K562 (cell line): Measurements from ENCODE around the gene CENPP. TPM values are rescaled to one million over a fixed set of nuclear protein-coding genes. Genes with fewer than 3 reads are reported as not detected.

Experiments used
- ATAC-seq: fragments of 200-7000 bp; cut with Tn5 transposase; 3 replicates; pipeline ENCODE4 v1.9.1; 2020; ENCODE audit warnings: moderate library complexity
- BruUV-seq: library from RNA; stranded (reverse); fragments of 400-500 nt; replicated peaks from 2 replicates; lab custom pipeline; 2021; lab: Mats Ljungman, UMichigan
- CTCF ChIA-PET: fragments of 300-600 bp; formaldehyde crosslinking; extraction: SDS; loops from one replicate; lab custom pipeline; 2021; ENCODE audit warnings: low intra/inter-chr PET ratio; lab: Yijun Ruan, JAX
- POLR2A ChIA-PET: fragments of 300-600, 350-650 bp; sonication (Branson Sonifier 250); formaldehyde crosslinking; extraction: SDS; loops from one replicate; lab custom pipeline; 2021; ENCODE audit warnings: antibody characterized with exemption, inconsistent platforms; lab: Yijun Ruan, JAX
- DNase-seq, 4 experiments: peaks; one replicate each; pipeline versions ENCODE4 v3.0.0 to v3.0.0-alpha.2; 2011 to 2018; ENCODE audit warnings: low spot score in 3 of 4, mixed read lengths in 3 of 4; ENCODE audit errors: extremely low read depth in 1 of 4
- FAIRE-seq: peaks from 2 replicates; lab custom pipeline; 2011; peaks lifted over from hg19 to GRCh38; lab: Jason Lieb, UNC
- H2AFZ ChIP-seq: 2 replicates; pipeline ENCODE4 v1.6.0; 2011; ENCODE audit warnings: low read depth, low read length, control low read depth, inconsistent platforms
- H3K27ac ChIP-seq: fragments of 200-600 bp; 3 replicates; pipeline ENCODE4 v1.8.0; 2011; ENCODE audit warnings: low read depth, mild to moderate bottlenecking, control low read depth, inconsistent platforms, low read length, moderate library complexity, mixed read lengths; ENCODE audit errors: extremely low read depth
- H3K27me3 ChIP-seq, 2 experiments: fragments of 300-600 bp in 1 of 2; 2 replicates in 1 of 2; 3 replicates in 1 of 2; pipeline versions ENCODE4 v1.6.0 to v1.8.0; 2011; ENCODE audit warnings: inconsistent platforms in 2 of 2, low read length in 2 of 2, mild to moderate bottlenecking in 1 of 2, mixed read lengths in 1 of 2, moderate library complexity in 1 of 2; ENCODE audit not compliant: control insufficient read depth in 2 of 2, insufficient read depth in 2 of 2
- H3K36me3 ChIP-seq: fragments of 300-600 bp; 3 replicates; pipeline ENCODE4 v1.8.0; 2011; ENCODE audit warnings: mild to moderate bottlenecking, low read length, inconsistent platforms; ENCODE audit not compliant: control insufficient read depth, insufficient read depth
- H3K4me1 ChIP-seq, 2 experiments: fragments of 200-600 bp in 1 of 2; replicated peaks in 1 of 2; 2 replicates in 1 of 2; 3 replicates in 1 of 2; pipeline versions ENCODE4 v1.5.1 to v1.8.0; 2011; ENCODE audit warnings: inconsistent platforms in 2 of 2, low read length in 2 of 2, mild to moderate bottlenecking in 1 of 2, mixed read lengths in 1 of 2, moderate library complexity in 1 of 2; ENCODE audit not compliant: control insufficient read depth in 2 of 2, insufficient read depth in 2 of 2
- H3K4me2 ChIP-seq: 2 replicates; pipeline ENCODE4 v1.6.1; 2011; ENCODE audit warnings: low read length, control low read depth, inconsistent platforms, mixed read lengths; ENCODE audit not compliant: insufficient read depth
- H3K4me3 ChIP-seq: fragments of 200-600 bp; sonication (generic), shearing (Covaris generic); 2 replicates; pipeline ENCODE4 v1.5.1; 2016; ENCODE audit warnings: control low read depth, inconsistent platforms
- H3K79me2 ChIP-seq: fragments of 200-600 bp; 3 replicates; pipeline ENCODE4 v1.8.0; 2011; ENCODE audit warnings: low read length, inconsistent platforms; ENCODE audit not compliant: control insufficient read depth, insufficient read depth
- H3K9ac ChIP-seq, 2 experiments: 2 replicates each; pipeline versions ENCODE4 v1.6.0 to v1.6.1; 2011; ENCODE audit warnings: low read depth in 2 of 2, low read length in 2 of 2, control low read depth in 1 of 2, inconsistent platforms in 1 of 2, mild to moderate bottlenecking in 1 of 2, mixed read lengths in 1 of 2; ENCODE audit not compliant: insufficient read depth in 1 of 2
- H3K9me1 ChIP-seq: one replicate; pipeline ENCODE4 v1.6.0; 2011; ENCODE audit warnings: inconsistent platforms, mild to moderate bottlenecking, low read length, moderate library complexity; ENCODE audit not compliant: control insufficient read depth, insufficient read depth
- H3K9me3 ChIP-seq: replicated peaks from 2 replicates; pipeline ENCODE4 v1.5.1; 2011; ENCODE audit warnings: low read depth, low read length, inconsistent platforms; ENCODE audit not compliant: control insufficient read depth, insufficient read depth
- H4K20me1 ChIP-seq: replicated peaks from 2 replicates; pipeline ENCODE4 v1.6.1; 2011; ENCODE audit warnings: low read length, inconsistent platforms, mixed read lengths; ENCODE audit not compliant: control insufficient read depth, insufficient read depth
- FOXK2 ChIP-seq, 2 experiments: fragments of 450-650 bp; IDR thresholded peaks in 1 of 2; conservative IDR thresholded peaks in 1 of 2; 2 replicates each; pipeline ENCODE4 v1.6.1; 2016; ENCODE audit warnings: low read depth in 2 of 2, mild to moderate bottlenecking in 1 of 2
- HDGF ChIP-seq: fragments of 450-650 bp; IDR thresholded peaks from 2 replicates; pipeline ENCODE4 v1.6.1; 2016
- MAFF ChIP-seq: IDR thresholded peaks from 2 replicates; pipeline ENCODE4 v1.6.1; 2012; ENCODE audit warnings: low read length, improper control_type of control experiment
- MCM2 ChIP-seq: fragments of 450-650 bp; IDR thresholded peaks from 2 replicates; pipeline ENCODE4 v1.6.1; 2017; ENCODE audit warnings: low read depth, mild to moderate bottlenecking
- MEF2D ChIP-seq: conservative IDR thresholded peaks from 2 replicates; pipeline ENCODE4 v1.6.1; 2016; ENCODE audit warnings: low read depth, missing genetic modification characterization, missing compliant biosample characterization
- RBBP5 ChIP-seq: fragments of 200-600 bp; sonication (generic); IDR thresholded peaks from 2 replicates; pipeline ENCODE4 v1.6.1; 2012; ENCODE audit warnings: borderline replicate concordance, mild to moderate bottlenecking, low read length, control low read depth, inconsistent platforms; ENCODE audit not compliant: insufficient read depth, poor library complexity, severe bottlenecking
- RHOXF2B ChIP-seq: fragments of 250-450 bp; sonication (Bioruptor Pico); conservative IDR thresholded peaks from 2 replicates; pipeline ENCODE4 v1.5.1; 2021
- ZNF41 ChIP-seq: fragments of 250-450 bp; sonication (Bioruptor Pico); conservative IDR thresholded peaks from 2 replicates; pipeline ENCODE4 v1.4.0; 2020; ENCODE audit warnings: mild to moderate bottlenecking
- ZNF436 ChIP-seq: fragments of 250-450, 450-650 bp; sonication (Bioruptor Pico); formaldehyde crosslinking; IDR thresholded peaks from 2 replicates; pipeline ENCODE4 v1.7.0; 2020; ENCODE audit warnings: mild to moderate bottlenecking
- WGBS: fragments of 100-300 bp; shearing (Covaris generic); methylation state at CpG from one replicate; pipeline ENCODE4 v1.1.6; 2016; ENCODE audit warnings: low coverage, mixed read lengths; ENCODE audit not compliant: insufficient coverage; ENCODE audit errors: missing lambda C conversion rate; 5-methylcytosine and 5-hydroxymethylcytosine counted together
- in situ Hi-C: fragments of 300-500 bp; cut with MboI; formaldehyde crosslinking; loops from 4 replicates; pipeline ENCODE4 v1.15.0; 2018; ENCODE audit warnings: inconsistent platforms, mixed read lengths
- intact Hi-C: fragments of 100-400 bp; cut with micrococcal nuclease; formaldehyde crosslinking; loops from 2 replicates; pipeline ENCODE4 v1.14.2; 2022
- polyA plus RNA-seq, 8 experiments: library from polyadenylated mRNA; depleted of rRNA in 4 of 8; stranded (reverse) in 5 of 8; unstranded in 3 of 8; fragments of >200 nt; fragmentation: Nextera tagmentation in 2 of 8; fragmentation: Illumina TruSeq in 1 of 8; extraction: Ambion mirVana in 2 of 8; extraction: Trizol in 1 of 8; gene quantifications; 2 replicates each; pipeline versions ENCODE4 v1.2.1 to v1.2.3, GENCODE V29; 2011 to 2014; ENCODE audit warnings: inconsistent platforms in 1 of 8, missing spikeins in 1 of 8
- total RNA-seq, 7 experiments: library from RNA; depleted of rRNA in 6 of 7; stranded (reverse); fragments of >200 nt in 6 of 7; fragmentation: Illumina TruSeq in 2 of 7; extraction: Trizol in 2 of 7; gene quantifications; 2 replicates each; pipeline versions ENCODE4 v1.2.1 to v1.2.3, GENCODE V29; 2011 to 2021; ENCODE audit warnings: low replicate concordance in 1 of 7
- TF ChIP-seq, protein P1 (sequence below): fragments of 250-450 bp; sonication (Bioruptor Pico); IDR thresholded peaks from 2 replicates; pipeline ENCODE4 v1.4.0; 2020; ENCODE audit warnings: mild to moderate bottlenecking, moderate library complexity, borderline replicate concordance
- TF ChIP-seq, protein P2 (sequence below): fragments of 250-450 bp; sonication (Bioruptor Pico); IDR thresholded peaks from 2 replicates; pipeline ENCODE4 v1.8.0; 2022; ENCODE audit warnings: moderate library complexity, mild to moderate bottlenecking, inconsistent platforms
- TF ChIP-seq, protein P3 (sequence below): fragments of 250-450 bp; sonication (Bioruptor Pico); IDR thresholded peaks from 2 replicates; pipeline ENCODE4 v1.5.0; 2021; ENCODE audit warnings: mild to moderate bottlenecking, borderline replicate concordance
- TF ChIP-seq, protein P4 (sequence below): fragments of 450-650 bp; IDR thresholded peaks from 2 replicates; pipeline ENCODE4 v1.6.1; 2016

CENPP gene
- total and polyA plus RNA-seq, 9 of the 15 experiments (the other 6 are each of a cell fraction or from before 2014, with no cell fraction given): 8.0 to 28.5 (median 17.9) TPM

DNA sequence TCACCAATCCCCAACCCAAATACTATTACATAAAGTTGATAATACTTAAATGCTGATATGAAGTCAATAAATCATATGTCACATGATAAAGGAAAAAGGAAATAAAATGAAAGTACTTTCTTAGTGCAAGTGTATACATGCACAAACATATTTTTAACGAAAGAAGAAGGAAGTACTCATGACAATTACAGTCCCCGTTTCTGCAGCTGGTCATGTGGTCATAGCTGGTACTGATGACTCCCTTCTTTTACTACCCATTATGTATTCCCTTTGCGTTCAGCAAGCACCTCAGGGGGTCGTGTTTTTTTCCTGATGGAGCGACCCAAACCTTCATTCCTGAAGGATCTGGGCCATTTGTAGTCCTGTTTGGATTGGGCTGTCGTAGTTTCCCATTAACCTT, 27.3 kb downstream of the CENPP start (continued):
- TF ChIP-seq, protein P1, sequence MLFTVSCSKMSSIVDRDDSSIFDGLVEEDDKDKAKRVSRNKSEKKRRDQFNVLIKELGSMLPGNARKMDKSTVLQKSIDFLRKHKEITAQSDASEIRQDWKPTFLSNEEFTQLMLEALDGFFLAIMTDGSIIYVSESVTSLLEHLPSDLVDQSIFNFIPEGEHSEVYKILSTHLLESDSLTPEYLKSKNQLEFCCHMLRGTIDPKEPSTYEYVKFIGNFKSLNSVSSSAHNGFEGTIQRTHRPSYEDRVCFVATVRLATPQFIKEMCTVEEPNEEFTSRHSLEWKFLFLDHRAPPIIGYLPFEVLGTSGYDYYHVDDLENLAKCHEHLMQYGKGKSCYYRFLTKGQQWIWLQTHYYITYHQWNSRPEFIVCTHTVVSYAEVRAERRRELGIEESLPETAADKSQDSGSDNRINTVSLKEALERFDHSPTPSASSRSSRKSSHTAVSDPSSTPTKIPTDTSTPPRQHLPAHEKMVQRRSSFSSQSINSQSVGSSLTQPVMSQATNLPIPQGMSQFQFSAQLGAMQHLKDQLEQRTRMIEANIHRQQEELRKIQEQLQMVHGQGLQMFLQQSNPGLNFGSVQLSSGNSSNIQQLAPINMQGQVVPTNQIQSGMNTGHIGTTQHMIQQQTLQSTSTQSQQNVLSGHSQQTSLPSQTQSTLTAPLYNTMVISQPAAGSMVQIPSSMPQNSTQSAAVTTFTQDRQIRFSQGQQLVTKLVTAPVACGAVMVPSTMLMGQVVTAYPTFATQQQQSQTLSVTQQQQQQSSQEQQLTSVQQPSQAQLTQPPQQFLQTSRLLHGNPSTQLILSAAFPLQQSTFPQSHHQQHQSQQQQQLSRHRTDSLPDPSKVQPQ (CRISPR knock-in tag): no peak
- TF ChIP-seq, protein P2, sequence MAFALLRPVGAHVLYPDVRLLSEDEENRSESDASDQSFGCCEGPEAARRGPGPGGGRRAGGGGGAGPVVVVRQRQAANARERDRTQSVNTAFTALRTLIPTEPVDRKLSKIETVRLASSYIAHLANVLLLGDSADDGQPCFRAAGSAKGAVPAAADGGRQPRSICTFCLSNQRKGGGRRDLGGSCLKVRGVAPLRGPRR (CRISPR knock-in tag): no peak

DNA sequence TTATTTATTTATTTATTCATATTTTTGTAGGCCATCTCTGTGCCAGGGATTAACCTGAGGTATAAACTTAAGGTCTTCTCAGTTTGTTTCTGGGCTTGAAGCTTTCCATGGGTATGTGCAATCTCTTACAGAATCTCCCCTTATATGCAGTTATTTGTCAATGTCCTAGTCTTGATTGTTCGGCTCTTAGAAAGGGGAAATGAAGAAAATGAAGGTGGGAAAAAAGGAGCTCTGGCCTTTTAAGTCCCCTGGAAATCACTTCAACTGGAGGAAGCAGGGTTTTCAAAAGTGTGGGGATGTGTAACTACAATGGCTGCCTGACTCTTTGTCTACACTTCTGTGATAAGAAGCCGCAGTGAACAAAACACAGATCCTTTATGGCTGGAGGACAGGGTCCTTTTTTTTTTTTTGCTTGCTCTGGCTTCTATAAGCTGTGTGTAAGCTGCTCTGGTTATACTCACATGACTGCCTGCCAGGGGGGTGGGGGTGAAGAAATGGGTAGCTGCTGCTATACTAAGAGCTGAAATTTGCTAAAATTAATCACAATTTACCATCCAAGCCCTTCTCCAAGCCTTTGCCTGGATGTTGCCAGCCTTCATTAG, 33.7 kb downstream of the CENPP start:
- POLR2A ChIA-PET: no interaction called here
- FAIRE-seq: no peak
- intact Hi-C loops: loop anchor here (10.0 kb wide), 1 partner anchor 75 kb away; no protein-coding TSS in a partner anchor
- Histone ChIP-seq H3K4me1 (no peaks in the 10 kb centered on the region), H3K36me3 (peaks cover 3% of the 10 kb centered on the region; the same call in 1 of the 3 replicates), H3K79me2 (no peaks in the 10 kb centered on the region), H3K27ac (no peak overlapping the region), H4K20me1 (no peaks in the 10 kb centered on the region), H3K9me1 (no peaks in the 10 kb centered on the region), H2AFZ (no peak overlapping the region), H3K4me3 (no peak overlapping the region), H3K27me3 (no peaks in the 10 kb centered on the region), H3K4me2 (no peak overlapping the region), H3K9ac (no peak overlapping the region), H3K9me3 (0 out of 2 replicates have a peak, but pooled peaks cover 3% of the 10 kb centered on the region)
- WGBS: 72% methylated on average over 2 of the region's 2 CpGs
- DNase-seq: no peak
- no peak for ATAC-seq
- CTCF ChIA-PET: no interaction called here
- in situ Hi-C loops: no loop called here
- BruUV-seq: no TSS peak
- TF ChIP-seq MCM2 (no peak), ZNF41 (no peak), FOXK2 (conservative IDR thresholded peaks at IDR 0.05 in 1 of 2, IDR thresholded peaks at IDR 0.05 in 1 of 2; ENCODE audit: low read depth in 2 of 2) (no peak), MEF2D (tag) (no peak), ZNF436 (CRISPR knock-in tag) (no peak), RHOXF2B (CRISPR knock-in tag) (no peak), HDGF (no peak), MAFF (no peak), RBBP5 (no peak)
- TF ChIP-seq, protein P3, sequence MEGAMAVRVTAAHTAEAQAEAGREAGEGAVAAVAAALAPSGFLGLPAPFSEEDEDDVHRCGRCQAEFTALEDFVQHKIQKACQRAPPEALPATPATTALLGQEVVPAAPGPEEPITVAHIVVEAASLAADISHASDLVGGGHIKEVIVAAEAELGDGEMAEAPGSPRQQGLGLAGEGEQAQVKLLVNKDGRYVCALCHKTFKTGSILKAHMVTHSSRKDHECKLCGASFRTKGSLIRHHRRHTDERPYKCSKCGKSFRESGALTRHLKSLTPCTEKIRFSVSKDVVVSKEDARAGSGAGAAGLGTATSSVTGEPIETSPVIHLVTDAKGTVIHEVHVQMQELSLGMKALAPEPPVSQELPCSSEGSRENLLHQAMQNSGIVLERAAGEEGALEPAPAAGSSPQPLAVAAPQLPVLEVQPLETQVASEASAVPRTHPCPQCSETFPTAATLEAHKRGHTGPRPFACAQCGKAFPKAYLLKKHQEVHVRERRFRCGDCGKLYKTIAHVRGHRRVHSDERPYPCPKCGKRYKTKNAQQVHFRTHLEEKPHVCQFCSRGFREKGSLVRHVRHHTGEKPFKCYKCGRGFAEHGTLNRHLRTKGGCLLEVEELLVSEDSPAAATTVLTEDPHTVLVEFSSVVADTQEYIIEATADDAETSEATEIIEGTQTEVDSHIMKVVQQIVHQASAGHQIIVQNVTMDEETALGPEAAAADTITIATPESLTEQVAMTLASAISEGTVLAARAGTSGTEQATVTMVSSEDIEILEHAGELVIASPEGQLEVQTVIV (CRISPR knock-in tag): no peak
- TF ChIP-seq, protein P2 (CRISPR knock-in tag): no peak
- TF ChIP-seq, protein P4, sequence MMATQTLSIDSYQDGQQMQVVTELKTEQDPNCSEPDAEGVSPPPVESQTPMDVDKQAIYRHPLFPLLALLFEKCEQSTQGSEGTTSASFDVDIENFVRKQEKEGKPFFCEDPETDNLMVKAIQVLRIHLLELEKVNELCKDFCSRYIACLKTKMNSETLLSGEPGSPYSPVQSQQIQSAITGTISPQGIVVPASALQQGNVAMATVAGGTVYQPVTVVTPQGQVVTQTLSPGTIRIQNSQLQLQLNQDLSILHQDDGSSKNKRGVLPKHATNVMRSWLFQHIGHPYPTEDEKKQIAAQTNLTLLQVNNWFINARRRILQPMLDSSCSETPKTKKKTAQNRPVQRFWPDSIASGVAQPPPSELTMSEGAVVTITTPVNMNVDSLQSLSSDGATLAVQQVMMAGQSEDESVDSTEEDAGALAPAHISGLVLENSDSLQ: no peak
